ENCODE measurements around the gene TBC1D4. TPM values are rescaled to one million over a fixed set of nuclear protein-coding genes. Genes with fewer than 3 reads are reported as not detected.
"Not testable (repeated sequence)": the region's sequence is repeated elsewhere in the genome, so short reads cannot be mapped to it uniquely, and the experiment has no call there.

The TBC1D4 gene
- total RNA-seq, 1 donor from 2014 or later: 25.6 TPM

GRCh38 chr13:75352641-75353327 lies 129.2 kb downstream of the TBC1D4 start:
- Histone ChIP-seq H4K20me1 (ENCODE audit: insufficient read depth, low read length) (no peaks in the 10 kb centered on the region), H3K9me3 (ENCODE audit: insufficient read depth, low read depth, low read length) (no peaks in the 10 kb centered on the region), H3K79me2 (ENCODE audit: insufficient read depth, low read length) (no peaks in the 10 kb centered on the region), H3K4me2 (ENCODE audit: low read length) (no peak overlapping the region), H3K4me3 (ENCODE audit: insufficient read depth, low read depth, low read length) (no peak overlapping the region), H3K27ac (ENCODE audit: low read depth, low read length) (no peak overlapping the region), H2AFZ (ENCODE audit: low read depth, low read length) (no peak overlapping the region), H3K36me3 (ENCODE audit: insufficient read depth, low read length) (no peaks in the 10 kb centered on the region), H3K27me3 (ENCODE audit: insufficient read depth, low read length) (no peaks in the 10 kb centered on the region), H3K4me1 (ENCODE audit: insufficient read depth, low read length) (peaks cover 31% of the 10 kb centered on the region), H3K9ac (ENCODE audit: low read length) (no peak overlapping the region)
- Mint-ChIP-seq H3K36me3 (ENCODE audit: low read depth, unreplicated experiment) (peaks cover 8% of the 10 kb centered on the region), H3K9me3 (ENCODE audit: unreplicated experiment) (no peaks in the 10 kb centered on the region), H3K27me3 (ENCODE audit: low read depth, unreplicated experiment) (no peaks in the 10 kb centered on the region), H3K4me1 (ENCODE audit: low read depth, unreplicated experiment) (peaks cover 45% of the 10 kb centered on the region), H3K4me3 (ENCODE audit: unreplicated experiment) (no peak overlapping the region), H3K27ac (ENCODE audit: unreplicated experiment) (peak overlapping the region; percentile 8)
- DNase-seq (ENCODE audit: low read depth) (peak; percentile 56), FAIRE-seq (no peak)
- no peak for TF ChIP-seq CTCF (IDR thresholded peaks at IDR 0.05; ENCODE audit: insufficient read depth, low read depth, low read length)
- TF ChIP-seq EZH2 (IDR thresholded peaks at IDR 0.05; ENCODE audit: insufficient read depth, low read length): no peak

- H3K36me3 ChIP-seq (ENCODE audit: insufficient read depth, low read length); H4K20me1 ChIP-seq (ENCODE audit: insufficient read depth, low read length); H3K4me3 Mint-ChIP-seq (ENCODE audit: unreplicated experiment); H3K9me3 ChIP-seq (ENCODE audit: insufficient read depth, low read depth, low read length); H3K79me2 ChIP-seq (ENCODE audit: insufficient read depth, low read length); H3K4me2 ChIP-seq (ENCODE audit: low read length); H3K27me3 Mint-ChIP-seq (ENCODE audit: low read depth, unreplicated experiment); H3K27ac ChIP-seq (ENCODE audit: low read depth, low read length); H3K9me3 Mint-ChIP-seq (ENCODE audit: unreplicated experiment); H3K27me3 ChIP-seq (ENCODE audit: insufficient read depth, low read length); H2AFZ ChIP-seq (ENCODE audit: low read depth, low read length); H3K36me3 Mint-ChIP-seq (ENCODE audit: low read depth, unreplicated experiment); DNase-seq (ENCODE audit: low read depth); H3K27ac Mint-ChIP-seq (ENCODE audit: unreplicated experiment); H3K9ac ChIP-seq (ENCODE audit: low read length); H3K4me3 ChIP-seq (ENCODE audit: insufficient read depth, low read depth, low read length): not testable (repeated sequence)
- peaks cover 21% of the 10 kb centered on the region for H3K4me1 ChIP-seq (ENCODE audit: insufficient read depth, low read length)
- H3K4me1 Mint-ChIP-seq (ENCODE audit: low read depth, unreplicated experiment): peaks cover 36% of the 10 kb centered on the region
- FAIRE-seq: peak; percentile 9
These were observed 130.4 kb downstream of the TBC1D4 start for GRCh38 chr13:75351538-75351937.

GRCh38 chr13:75347925-75348324 lies 134.0 kb downstream of the TBC1D4 start:
- no peaks in the 10 kb centered on the region for H3K36me3 ChIP-seq (ENCODE audit: insufficient read depth, low read length)
- H2AFZ ChIP-seq (ENCODE audit: low read depth, low read length): no peak overlapping the region
- H3K4me1 ChIP-seq (ENCODE audit: insufficient read depth, low read length): peaks cover 14% of the 10 kb centered on the region
- H3K9me3 ChIP-seq (ENCODE audit: insufficient read depth, low read depth, low read length): no peaks in the 10 kb centered on the region
- no peak overlapping the region for H3K4me3 Mint-ChIP-seq (ENCODE audit: unreplicated experiment)
- DNase-seq (ENCODE audit: low read depth): no peak
- no peaks in the 10 kb centered on the region for H3K79me2 ChIP-seq (ENCODE audit: insufficient read depth, low read length)
- no peak for FAIRE-seq
- peaks cover 8% of the 10 kb centered on the region for H3K36me3 Mint-ChIP-seq (ENCODE audit: low read depth, unreplicated experiment)
- no peaks in the 10 kb centered on the region for H3K27me3 ChIP-seq (ENCODE audit: insufficient read depth, low read length)
- no peaks in the 10 kb centered on the region for H3K27me3 Mint-ChIP-seq (ENCODE audit: low read depth, unreplicated experiment)
- H3K9me3 Mint-ChIP-seq (ENCODE audit: unreplicated experiment): no peaks in the 10 kb centered on the region
- no peak overlapping the region for H3K4me3 ChIP-seq (ENCODE audit: insufficient read depth, low read depth, low read length)
- peak overlapping the region; percentile 21 for H3K27ac Mint-ChIP-seq (ENCODE audit: unreplicated experiment)
- no peak for TF ChIP-seq EZH2 (IDR thresholded peaks at IDR 0.05; ENCODE audit: insufficient read depth, low read length)
- TF ChIP-seq CTCF (IDR thresholded peaks at IDR 0.05; ENCODE audit: insufficient read depth, low read depth, low read length): no peak
- H3K4me2 ChIP-seq (ENCODE audit: low read length): no peak overlapping the region
- H4K20me1 ChIP-seq (ENCODE audit: insufficient read depth, low read length): no peaks in the 10 kb centered on the region
- peaks cover 16% of the 10 kb centered on the region for H3K4me1 Mint-ChIP-seq (ENCODE audit: low read depth, unreplicated experiment)
- no peak overlapping the region for H3K9ac ChIP-seq (ENCODE audit: low read length)
- H3K27ac ChIP-seq (ENCODE audit: low read depth, low read length): peak overlapping the region; percentile 69

Measured in astrocyte (in vitro differentiated cells and primary cell).